ENCODE data around the gene DNAJB5. TPM values are rescaled to one million over a fixed set of nuclear protein-coding genes. Genes with fewer than 3 reads are reported as not detected.

The DNAJB5 gene
- total RNA-seq, 4 donors from 2014 or later, result 4.0 to 6.5 (median 4.6) TPM

Other genes with a start within 250 kb of the DNAJB5 start
- 1 to 10 TPM in 2 of 4 donors, under 1 TPM in 1, not detected in 1; 0.34 to 2.3 (median 1.3) TPM for gene PHF24, start 31.5 kb upstream of the DNAJB5 start, total RNA-seq
- 100 to 1,000 TPM; 123 to 199 (median 153) TPM for gene VCP, start 82.9 kb downstream of the DNAJB5 start, total RNA-seq
- gene FANCG, start 90.2 kb downstream of the DNAJB5 start, total RNA-seq, result 10 to 100 TPM in 3 of 4 donors, 1 to 10 TPM in 1; 5.5 to 13.0 (median 12.0) TPM
- gene PIGO, start 106.8 kb downstream of the DNAJB5 start, total RNA-seq, result 10 to 100 TPM in 3 of 4 donors, 1 to 10 TPM in 1; 6.5 to 17.9 (median 11.7) TPM
- gene STOML2, start 113.4 kb downstream of the DNAJB5 start, total RNA-seq, result 10 to 100 TPM; 62.7 to 81.2 (median 68.1) TPM
- 10 to 100 TPM in 3 of 4 donors, 1 to 10 TPM in 1; 7.7 to 23.7 (median 20.4) TPM for gene ATOSB, start 126.1 kb downstream of the DNAJB5 start, total RNA-seq
- 10 to 100 TPM; 17.5 to 31.6 (median 28.9) TPM for gene UNC13B, start 172.3 kb downstream of the DNAJB5 start, total RNA-seq

Data from subcutaneous adipose tissue (tissue), 4 donors.